Islet precursor cell (in vitro differentiated cells): ENCODE data around the gene FBXL17.

ENCODE experiments used
- DNase-seq: peaks from one replicate; pipeline ENCODE4 v3.0.0-alpha.2; 2018

The FBXL17 gene

GRCh38 chr5:107945061-107945460, 436.8 kb downstream of the FBXL17 start:
- DNase-seq = no peak

DNA sequence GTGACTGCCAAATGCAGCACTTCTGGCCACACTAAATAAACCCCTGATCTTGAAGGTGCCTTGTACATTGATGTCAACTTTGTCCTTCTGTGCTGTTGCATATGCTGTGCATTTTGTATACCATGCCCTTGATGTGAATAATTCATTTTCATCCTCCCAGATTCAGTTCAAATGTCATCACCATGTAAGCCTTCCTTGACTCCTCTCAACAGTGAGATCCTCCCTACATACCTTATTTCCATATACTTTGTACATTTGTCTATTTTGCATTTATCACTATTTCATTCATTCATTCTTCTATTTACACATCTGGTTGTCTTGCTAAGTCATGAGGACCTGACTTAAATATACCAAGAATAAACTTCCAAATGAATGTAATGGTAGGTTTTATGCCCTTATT, 438.0 kb downstream of the FBXL17 start:
- DNase-seq = no peak

GRCh38 chr5:107941036-107941435, 440.9 kb downstream of the FBXL17 start:
- no peak for DNase-seq

DNA sequence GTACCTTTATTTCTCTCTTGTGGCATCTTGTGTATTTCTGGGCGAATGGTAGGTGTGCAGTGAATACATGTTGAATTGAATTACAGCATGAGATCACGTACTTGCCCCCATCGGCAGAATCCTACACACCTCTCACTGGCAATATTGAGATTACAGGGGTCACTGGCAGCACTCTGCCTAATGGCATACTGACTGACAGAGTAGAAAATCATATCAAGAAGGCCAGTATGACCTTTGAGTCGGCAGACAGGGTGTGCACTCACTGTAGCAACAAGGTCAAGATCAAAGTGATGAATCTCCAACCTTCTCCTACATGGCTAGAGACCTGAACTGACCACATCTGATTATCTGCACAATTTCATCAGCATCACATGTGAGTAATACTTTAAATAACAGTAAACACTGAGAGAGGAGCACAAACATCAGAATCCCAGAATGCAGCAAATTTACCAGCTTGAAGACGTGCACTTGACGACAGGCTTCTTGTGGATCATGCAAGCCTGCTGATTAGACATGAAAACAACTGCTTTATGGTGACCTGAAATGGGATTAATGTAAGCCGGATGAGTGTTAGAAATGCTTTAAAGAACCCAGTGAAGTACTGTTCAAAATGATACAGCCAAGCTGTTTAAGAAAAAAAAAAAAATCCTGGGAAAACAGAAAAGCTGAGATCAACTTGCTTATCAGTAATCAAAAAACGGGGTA, 444.1 kb downstream of the FBXL17 start:
- DNase-seq = no peak

- DNase-seq = no peak
Measured at GRCh38 chr5:107937204-107937603, 444.7 kb downstream of the FBXL17 start.

GRCh38 chr5:107936515-107936914, 445.4 kb downstream of the FBXL17 start:
- DNase-seq = no peak

GRCh38 chr5:107935645-107936044, 446.3 kb downstream of the FBXL17 start:
- DNase-seq = no peak

- no peak for DNase-seq
Measured at GRCh38 chr5:107933326-107933725, 448.6 kb downstream of the FBXL17 start.

GRCh38 chr5:107930891-107931290, 451.0 kb downstream of the FBXL17 start:
- no peak for DNase-seq

GRCh38 chr5:107930092-107930491, 451.8 kb downstream of the FBXL17 start:
- no peak for DNase-seq

DNA sequence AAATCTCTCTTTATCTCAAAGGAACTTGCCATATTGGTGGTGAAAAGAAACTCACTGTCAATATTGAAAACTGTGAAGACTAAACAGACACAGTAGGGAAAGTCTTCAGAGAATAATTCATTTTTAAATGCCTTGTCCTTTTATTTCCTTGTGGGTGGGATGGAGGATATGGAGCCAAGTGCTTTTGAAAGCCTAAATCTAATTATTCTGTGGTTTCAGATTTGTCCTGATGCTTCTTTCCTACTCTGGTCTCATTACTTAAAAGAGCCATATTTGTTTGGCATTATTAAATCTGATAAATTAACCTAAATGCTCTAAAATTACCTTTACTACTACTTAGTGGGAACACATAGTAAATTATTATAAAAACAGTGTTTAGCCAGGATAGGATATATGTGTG, 452.8 kb downstream of the FBXL17 start:
- no peak for DNase-seq

DNA sequence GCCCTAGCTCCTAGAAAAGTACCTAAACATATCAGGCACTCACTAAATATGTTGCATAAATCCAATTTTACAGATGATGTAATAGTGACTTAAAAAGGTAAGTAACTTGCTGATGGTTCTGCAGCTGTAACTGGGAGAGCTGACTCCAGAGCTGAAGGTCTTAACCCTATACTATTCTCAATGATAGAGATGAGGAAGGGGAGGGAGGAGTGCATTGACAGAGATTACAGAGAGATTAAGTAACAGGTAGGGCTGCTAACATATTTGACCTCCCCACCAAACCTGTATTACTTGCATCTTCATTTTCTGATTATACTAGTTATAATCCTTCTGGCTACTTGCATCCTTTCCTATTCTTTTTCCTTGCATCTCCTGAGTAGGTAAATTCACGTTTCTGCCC, 455.8 kb downstream of the FBXL17 start:
- no peak for DNase-seq

DNA sequence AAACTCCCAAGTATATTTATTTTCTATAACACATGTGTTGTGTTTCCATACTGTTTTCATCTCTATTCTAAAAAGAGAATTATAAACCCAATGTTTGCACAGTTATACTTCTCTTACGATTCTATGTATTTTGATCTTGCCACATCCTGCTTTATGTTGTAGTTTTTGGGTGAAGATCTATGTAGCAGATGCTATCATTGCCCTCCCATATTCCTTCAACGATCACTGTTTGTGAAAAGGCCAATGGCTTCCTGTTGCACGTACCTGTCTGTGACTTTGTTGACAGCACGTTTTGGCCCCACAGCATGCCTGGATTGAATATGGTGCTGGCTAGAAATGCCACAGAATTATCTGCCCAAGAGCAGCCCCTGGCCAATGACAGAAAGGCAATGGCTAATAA, 456.7 kb downstream of the FBXL17 start:
- DNase-seq = no peak

- no peak for DNase-seq
Measured at GRCh38 chr5:107919969-107920368, 461.9 kb downstream of the FBXL17 start.

DNA sequence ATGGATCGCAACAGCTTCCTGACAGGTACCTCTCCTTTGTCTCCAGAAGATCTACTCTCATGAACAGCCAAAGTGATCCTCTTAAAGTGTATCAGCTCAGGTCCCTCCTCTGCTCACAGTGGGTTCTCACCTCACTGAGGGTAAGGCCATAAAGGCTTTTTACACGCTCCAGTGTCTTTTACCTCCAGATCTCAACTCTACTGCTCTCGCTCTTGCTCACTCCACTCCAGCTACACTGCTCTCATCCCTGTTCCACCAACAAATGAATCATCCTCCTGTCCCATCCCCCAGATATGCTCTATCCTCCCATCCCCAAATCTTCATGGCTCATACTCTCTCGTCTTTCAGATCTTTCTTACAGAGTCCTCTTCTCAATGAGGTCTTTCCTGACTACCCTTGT, 462.5 kb downstream of the FBXL17 start:
- no peak for DNase-seq

GRCh38 chr5:107917983-107918382, 463.9 kb downstream of the FBXL17 start:
- DNase-seq = no peak

DNA sequence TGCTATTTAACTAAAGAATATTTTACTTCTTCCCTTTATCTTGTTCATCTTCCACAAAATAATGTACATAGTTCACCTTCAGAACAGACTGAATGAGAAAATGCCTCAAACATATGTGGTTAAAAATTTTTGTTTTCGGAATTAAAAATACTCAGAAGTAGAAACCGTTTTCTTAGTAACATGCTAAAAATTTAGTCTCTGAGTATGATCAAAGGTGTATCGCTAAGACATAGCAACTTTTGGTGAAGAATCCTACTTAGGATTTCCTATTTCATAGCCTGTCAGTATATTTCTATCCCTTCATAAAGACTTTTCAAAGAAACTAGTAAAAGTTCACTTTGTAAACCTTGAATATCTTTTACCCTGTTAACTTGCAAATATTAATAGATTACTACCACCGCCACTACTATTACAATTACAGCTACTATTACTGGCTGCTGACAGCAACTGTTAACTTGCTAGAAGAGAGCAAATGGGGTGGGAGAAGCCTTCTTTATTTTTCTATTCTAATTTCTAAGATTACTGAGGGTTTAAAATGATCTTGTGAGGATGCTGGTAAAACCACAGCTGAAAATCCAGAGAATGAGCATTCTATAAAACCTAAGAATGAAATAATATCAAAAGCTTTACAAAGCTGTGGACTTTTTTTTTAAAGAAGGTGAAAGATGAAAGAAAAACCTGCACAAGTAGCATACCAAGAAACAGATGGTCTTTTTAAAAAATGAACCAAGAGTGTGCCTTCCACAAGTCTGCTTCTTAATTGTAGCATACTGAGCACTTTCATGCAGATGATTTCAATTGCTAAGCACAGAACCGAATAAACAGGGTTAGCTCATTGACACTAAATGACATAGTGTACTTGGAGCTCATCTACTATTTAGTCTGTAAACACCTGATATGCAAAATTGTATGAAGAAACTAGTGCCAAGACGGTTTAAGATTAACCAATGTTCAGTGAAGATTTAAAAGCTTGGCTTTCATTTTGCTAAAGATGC, 464.9 kb downstream of the FBXL17 start:
- no peak for DNase-seq

GRCh38 chr5:107915176-107915812, 466.6 kb downstream of the FBXL17 start:
- DNase-seq = no peak

- no peak for DNase-seq
Measured at GRCh38 chr5:107913494-107913893, 468.4 kb downstream of the FBXL17 start.

DNA sequence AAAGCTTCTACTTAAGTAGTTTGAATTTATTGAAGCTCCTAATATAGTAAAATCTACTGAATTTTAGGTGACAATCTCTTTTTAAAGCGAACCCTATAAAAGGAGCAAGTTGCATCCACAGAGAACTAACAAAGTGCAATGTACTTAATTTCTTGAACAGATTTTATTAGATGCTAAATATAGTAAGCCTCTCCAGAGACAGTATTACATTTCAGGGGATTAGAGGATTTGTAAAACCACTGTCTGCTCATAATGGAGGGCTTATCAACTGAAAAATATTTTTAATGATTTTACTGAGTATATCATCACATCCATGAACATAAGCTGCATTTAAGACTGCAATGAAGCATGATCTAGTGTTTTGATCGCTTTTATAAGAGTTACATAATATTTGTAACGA, 481.2 kb downstream of the FBXL17 start:
- no peak for DNase-seq

DNA sequence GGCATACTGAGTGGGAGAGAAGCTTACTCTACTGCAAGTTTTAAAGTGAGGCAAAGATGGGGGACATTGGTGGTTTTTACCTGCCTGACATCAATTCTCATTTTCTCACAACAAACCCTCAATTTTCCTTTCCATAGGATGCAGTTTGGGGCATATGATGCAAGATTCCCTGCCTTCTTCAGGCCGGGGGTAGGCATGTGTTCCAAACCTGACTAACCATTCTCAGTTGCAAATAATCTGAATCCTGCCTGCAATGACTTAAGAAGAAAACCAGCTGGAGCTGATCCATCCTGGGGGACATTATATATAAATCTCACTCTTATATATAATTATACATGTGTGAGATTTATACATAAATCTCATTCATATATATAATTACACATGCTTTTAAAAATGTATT, 487.5 kb downstream of the FBXL17 start:
- DNase-seq = no peak

GRCh38 chr5:107893642-107894041, 488.3 kb downstream of the FBXL17 start:
- no peak for DNase-seq

- DNase-seq = no peak
Measured at GRCh38 chr5:107889387-107889786, 492.5 kb downstream of the FBXL17 start.

GRCh38 chr5:107888541-107888940, 493.4 kb downstream of the FBXL17 start:
- no peak for DNase-seq
